ENCODE results near the gene DNAAF1. TPM values are rescaled to one million over a fixed set of nuclear protein-coding genes. Genes with fewer than 3 reads are reported as not detected.

The DNAAF1 gene
- total RNA-seq, 2 experiments from 2014 or later, result 0.39 TPM; not detected in 1

DNA sequence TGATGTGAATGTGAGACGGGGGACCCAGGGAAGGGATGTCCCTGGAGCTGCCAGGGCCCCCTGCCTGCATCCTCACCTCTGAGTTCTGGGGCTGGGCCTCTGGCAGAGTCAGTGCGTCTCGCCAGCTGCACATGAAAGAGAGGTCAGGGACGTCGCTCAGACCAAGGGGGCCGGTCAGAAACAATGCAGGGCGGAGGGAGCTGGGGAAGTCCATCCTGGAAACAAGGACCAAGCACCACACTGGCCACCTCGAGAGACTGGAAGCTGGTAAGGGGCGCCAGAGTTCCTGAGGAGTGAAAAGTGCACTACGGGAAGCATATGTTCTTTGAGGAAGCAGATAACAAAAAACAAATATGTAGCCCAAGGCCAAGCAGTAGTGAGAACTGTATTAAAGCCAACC lies 39.7 kb downstream of the DNAAF1 start:
- H3K4me1 Mint-ChIP-seq, result peaks cover 16% of the 10 kb centered on the region
- H3K4me3 Mint-ChIP-seq, result peak overlapping the region; percentile 94
- H3K36me3 Mint-ChIP-seq (ENCODE audit: low read depth), result peaks cover 22% of the 10 kb centered on the region
- H3K27ac Mint-ChIP-seq, result peak overlapping the region; percentile 40
- H3K9me3 Mint-ChIP-seq (ENCODE audit: low read depth), result no peaks in the 10 kb centered on the region
- H3K27me3 Mint-ChIP-seq, result no peaks in the 10 kb centered on the region
- intact Hi-C loops (cut with DNase I, micrococcal nuclease), result loop anchor here in 1 of 2 experiments (5.0 kb wide), 2 partner anchors 67 to 227 kb away; partner anchors contain the start of gene MBTPS1
- ATAC-seq (no peak), DNase-seq (no peak)
- ChIA-PET POLR2A (no interaction called here), CTCF (interaction anchor here (1.0 to 1.4 kb wide), 4 partner anchors 10 to 228 kb away, joined by 3 to 4 read pairs (median 4); no protein-coding TSS in a partner anchor)

DNA sequence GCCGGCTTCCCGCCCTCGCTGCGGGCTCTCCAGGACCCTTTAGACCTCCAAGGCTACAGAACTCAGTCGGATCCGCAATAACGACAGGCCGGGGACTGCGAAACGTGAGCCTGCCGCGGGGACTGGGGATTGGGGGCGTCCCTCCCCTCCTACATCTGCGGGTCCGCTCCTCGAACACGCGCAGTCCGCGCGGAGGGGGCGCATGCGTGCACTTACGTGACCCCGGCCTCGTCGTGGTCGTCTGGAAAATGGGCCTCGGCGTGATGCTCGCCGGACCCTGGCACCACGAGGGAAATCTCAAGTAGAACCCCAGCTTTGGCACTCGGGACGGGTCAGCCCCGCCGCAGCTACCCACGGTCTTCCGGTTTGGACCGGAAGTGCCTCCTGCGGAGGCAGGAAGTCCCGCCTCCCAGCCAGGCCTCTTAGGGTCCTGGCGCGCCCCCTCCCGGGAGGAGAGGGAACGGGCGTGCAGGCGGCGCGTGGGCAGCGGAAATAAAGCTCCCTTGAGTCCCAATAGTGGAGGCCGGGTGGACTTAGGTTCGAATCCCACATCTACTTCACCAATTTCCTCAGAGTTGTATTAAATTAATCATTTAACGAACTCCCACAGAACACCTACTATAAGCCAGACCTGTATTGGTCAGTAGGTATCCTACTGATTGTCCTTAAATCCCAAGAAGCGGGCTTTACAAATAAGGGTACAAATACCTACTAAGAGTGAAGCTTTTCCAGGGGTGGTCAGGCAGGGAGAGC lies 41.8 kb downstream of the DNAAF1 start, which contains the start of gene TAF1C:
TAF1C (minus strand) TSS at position 373 of the 753 bp plus-strand sequence. CDS start 2,069 bp downstream, outside the sequence.
- Mint-ChIP-seq H3K27me3 (no peaks in the 10 kb centered on the region), H3K9me3 (ENCODE audit: low read depth) (no peaks in the 10 kb centered on the region), H3K4me3 (peak within 1 kb of the TSS; percentile 94), H3K27ac (peak within 1 kb of the TSS; percentile 94), H3K4me1 (peaks cover 16% of the 10 kb centered on the region), H3K36me3 (ENCODE audit: low read depth) (peaks cover 22% of the 10 kb centered on the region)
- ChIA-PET CTCF (interaction anchor here (0.6 to 5.6 kb wide), 27 partner anchors 8 to 329 kb away, joined by 3 to 65 read pairs (median 4); partner anchors contain the start of gene MBTPS1), POLR2A (interaction anchor here (0.6 to 1.4 kb wide), 4 partner anchors 9 to 176 kb away, joined by 3 read pairs; no protein-coding TSS in a partner anchor)
- ATAC-seq, result peak; percentile 96
- intact Hi-C loops (cut with DNase I, micrococcal nuclease), result loop anchor here (1.0 to 5.0 kb wide), 14 partner anchors 42 to 431 kb away; partner anchors contain the start of genes DNAAF1 (in 2 of the 2), HSDL1 (in 2 of the 2), MBTPS1 (in 2 of the 2) and COTL1 (in 1 of the 2)
- DNase-seq, result peak; percentile 95

GRCh38 chr16:84190731-84191388 lies 45.8 kb downstream of the DNAAF1 start, which contains the start of gene ADAD2:
TSS of gene ADAD2 (plus strand) at chr16:84191157. CDS start at chr16:84191231, 74 bp downstream.
- CTCF ChIA-PET, result interaction anchor here (5.6 kb wide), 1 partner anchor 104 kb away, joined by 65 read pairs; no protein-coding TSS in a partner anchor
- DNase-seq, result peak; percentile 32
- H3K4me1 Mint-ChIP-seq, result peaks cover 17% of the 10 kb centered on the region

GRCh38 chr16:84191466-84191865 lies 46.4 kb downstream of the DNAAF1 start:
- peaks cover 16% of the 10 kb centered on the region for H3K4me1 Mint-ChIP-seq
- H3K27me3 Mint-ChIP-seq, result no peaks in the 10 kb centered on the region
- no peak overlapping the region for H3K4me3 Mint-ChIP-seq
- peaks cover 3% of the 10 kb centered on the region for H3K36me3 Mint-ChIP-seq (ENCODE audit: low read depth)
- DNase-seq (no peak), ATAC-seq (no peak)
- ChIA-PET POLR2A (no interaction called here), CTCF (no interaction called here)
- no peaks in the 10 kb centered on the region for H3K9me3 Mint-ChIP-seq (ENCODE audit: low read depth)
- intact Hi-C loops (cut with DNase I, micrococcal nuclease), result no loop called here
- H3K27ac Mint-ChIP-seq, result no peak overlapping the region

More at GRCh38 chr16:84190731-84191388, 45.8 kb downstream of the DNAAF1 start, which contains the start of gene ADAD2:
- no peak for ATAC-seq
- no peaks in the 10 kb centered on the region for H3K27me3 Mint-ChIP-seq
- peaks cover 3% of the 10 kb centered on the region for H3K36me3 Mint-ChIP-seq (ENCODE audit: low read depth)
- intact Hi-C loops (cut with DNase I, micrococcal nuclease), result no loop called here
- no peaks in the 10 kb centered on the region for H3K9me3 Mint-ChIP-seq (ENCODE audit: low read depth)
- H3K4me3 Mint-ChIP-seq, result no peak within 1 kb of the TSS
- POLR2A ChIA-PET, result no interaction called here
- no peak within 1 kb of the TSS for H3K27ac Mint-ChIP-seq

DNA sequence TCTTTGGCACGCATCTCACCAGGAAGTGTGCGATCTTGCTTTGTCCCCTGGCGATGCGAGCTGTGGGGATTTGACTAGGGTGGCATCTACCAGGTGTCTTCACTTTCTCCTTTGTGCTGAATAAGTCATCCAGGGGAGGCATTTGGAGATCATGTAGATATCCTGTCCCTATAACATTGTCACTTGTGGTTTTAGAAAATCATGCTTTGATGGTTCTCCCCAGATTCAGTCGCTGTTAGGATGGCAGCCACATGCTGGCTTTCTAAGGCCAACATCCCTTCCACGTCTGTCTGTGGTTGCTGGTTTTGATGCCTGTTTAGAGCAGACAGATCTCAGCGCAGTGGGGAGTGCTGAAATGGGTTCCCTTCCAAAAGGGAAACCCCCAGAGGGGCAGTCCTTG lies 48.4 kb downstream of the DNAAF1 start:
- H3K9me3 Mint-ChIP-seq (ENCODE audit: low read depth), result no peaks in the 10 kb centered on the region
- no peaks in the 10 kb centered on the region for H3K36me3 Mint-ChIP-seq (ENCODE audit: low read depth)
- H3K27ac Mint-ChIP-seq, result peak overlapping the region; percentile 78
- ChIA-PET POLR2A (no interaction called here), CTCF (interaction anchor here (1.1 to 1.5 kb wide), 2 partner anchors 105 to 313 kb away, joined by 3 to 4 read pairs; no protein-coding TSS in a partner anchor)
- H3K4me1 Mint-ChIP-seq, result peaks cover 16% of the 10 kb centered on the region
- DNase-seq (peak; percentile 45), ATAC-seq (peak; percentile 63)
- H3K4me3 Mint-ChIP-seq, result peak overlapping the region; percentile 53
- H3K27me3 Mint-ChIP-seq, result no peaks in the 10 kb centered on the region
- intact Hi-C loops (cut with DNase I, micrococcal nuclease), result no loop called here

DNA sequence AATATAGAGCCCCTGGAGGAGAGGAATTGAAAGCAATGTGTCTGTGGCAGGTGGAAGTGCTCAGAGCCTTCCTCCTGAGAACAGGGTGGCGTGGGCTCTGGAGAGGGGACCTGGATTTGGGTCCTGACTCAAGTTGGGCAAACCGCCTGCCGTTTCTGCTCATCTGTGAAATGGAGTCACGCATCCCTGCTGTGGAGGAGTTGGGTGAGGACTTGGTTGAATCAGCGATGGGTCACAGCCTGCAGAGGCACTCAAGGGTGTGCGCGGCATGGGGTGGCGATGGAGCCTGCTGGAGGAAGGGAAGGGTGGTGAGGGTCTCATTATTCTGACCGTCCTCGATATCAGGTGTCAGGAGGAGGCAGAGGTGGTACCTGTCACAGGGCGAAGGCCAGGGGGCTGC lies 48.9 kb downstream of the DNAAF1 start:
- peak; percentile 46 for DNase-seq
- Mint-ChIP-seq H3K27ac (peak overlapping the region; percentile 78), H3K36me3 (ENCODE audit: low read depth) (no peaks in the 10 kb centered on the region), H3K9me3 (ENCODE audit: low read depth) (no peaks in the 10 kb centered on the region), H3K4me3 (peak overlapping the region; percentile 53), H3K4me1 (peaks cover 16% of the 10 kb centered on the region), H3K27me3 (no peaks in the 10 kb centered on the region)
- ATAC-seq, result peak; percentile 50
- POLR2A ChIA-PET, result no interaction called here
- intact Hi-C loops (cut with DNase I, micrococcal nuclease), result no loop called here
- CTCF ChIA-PET, result interaction anchor here (0.6 kb wide), 1 partner anchor 1052 kb away, joined by 3 read pairs; no protein-coding TSS in a partner anchor

- ChIA-PET POLR2A (no interaction called here), CTCF (interaction anchor here (0.6 to 1.7 kb wide), 2 partner anchors 7 to 1052 kb away, joined by 3 to 7 read pairs; no protein-coding TSS in a partner anchor)
- Mint-ChIP-seq H3K36me3 (ENCODE audit: low read depth) (no peaks in the 10 kb centered on the region), H3K9me3 (ENCODE audit: low read depth) (no peaks in the 10 kb centered on the region), H3K4me1 (peaks cover 16% of the 10 kb centered on the region), H3K27ac (peak overlapping the region; percentile 78), H3K27me3 (no peaks in the 10 kb centered on the region), H3K4me3 (peak overlapping the region; percentile 53)
- DNase-seq (peak; percentile 69), ATAC-seq (peak; percentile 72)
- intact Hi-C loops (cut with DNase I, micrococcal nuclease), result no loop called here
Measured at GRCh38 chr16:84194470-84195200, 49.5 kb downstream of the DNAAF1 start.

- ATAC-seq, result no peak
- H3K4me3 Mint-ChIP-seq, result no peak overlapping the region
- no peak overlapping the region for H3K27ac Mint-ChIP-seq
- H3K4me1 Mint-ChIP-seq, result peaks cover 16% of the 10 kb centered on the region
- ChIA-PET CTCF (interaction anchor here (1.7 kb wide), 1 partner anchor 8 kb away, joined by 7 read pairs; no protein-coding TSS in a partner anchor), POLR2A (no interaction called here)
- H3K36me3 Mint-ChIP-seq (ENCODE audit: low read depth), result no peaks in the 10 kb centered on the region
- intact Hi-C loops (cut with DNase I, micrococcal nuclease), result no loop called here
- H3K27me3 Mint-ChIP-seq, result no peaks in the 10 kb centered on the region
- no peaks in the 10 kb centered on the region for H3K9me3 Mint-ChIP-seq (ENCODE audit: low read depth)
- no peak for DNase-seq
Measured at GRCh38 chr16:84195201-84196093, 50.3 kb downstream of the DNAAF1 start.

GRCh38 chr16:84196101-84196500 lies 51.0 kb downstream of the DNAAF1 start:
- ChIA-PET POLR2A (no interaction called here), CTCF (interaction anchor here (0.5 to 1.7 kb wide), 2 partner anchors 9 to 24 kb away, joined by 5 to 7 read pairs; no protein-coding TSS in a partner anchor)
- DNase-seq (no peak), ATAC-seq (no peak)
- intact Hi-C loops (cut with DNase I, micrococcal nuclease), result no loop called here
- no peaks in the 10 kb centered on the region for H3K27me3 Mint-ChIP-seq
- no peak overlapping the region for H3K27ac Mint-ChIP-seq
- no peaks in the 10 kb centered on the region for H3K36me3 Mint-ChIP-seq (ENCODE audit: low read depth)
- peaks cover 16% of the 10 kb centered on the region for H3K4me1 Mint-ChIP-seq
- no peaks in the 10 kb centered on the region for H3K9me3 Mint-ChIP-seq (ENCODE audit: low read depth)
- no peak overlapping the region for H3K4me3 Mint-ChIP-seq

GRCh38 chr16:84196727-84197394 lies 51.8 kb downstream of the DNAAF1 start:
- Mint-ChIP-seq H3K9me3 (ENCODE audit: low read depth) (no peaks in the 10 kb centered on the region), H3K4me3 (no peak overlapping the region), H3K4me1 (peaks cover 16% of the 10 kb centered on the region), H3K27ac (no peak overlapping the region), H3K36me3 (ENCODE audit: low read depth) (no peaks in the 10 kb centered on the region), H3K27me3 (no peaks in the 10 kb centered on the region)
- CTCF ChIA-PET, result no interaction called here
- intact Hi-C loops (cut with DNase I, micrococcal nuclease), result no loop called here
- DNase-seq (no peak), ATAC-seq (no peak)
- POLR2A ChIA-PET, result no interaction called here

Measured in activated CD4-positive, alpha-beta T cell treated with anti-CD3 and anti-CD28 coated beads for 36 hours (primary cell).